Stomach smooth muscle (tissue), 2 donors: Measurements from ENCODE around the gene SLC22A4.

Experiments
- H3K27ac ChIP-seq: one replicate; pipeline ENCODE4 v1.7.0; 2013; ENCODE audit warnings: mild to moderate bottlenecking, low read length, inconsistent platforms
- H3K27me3 ChIP-seq, 2 donors: one replicate each; pipeline ENCODE4 v1.7.0; 2013; ENCODE audit warnings: low read length in 2 of 2; ENCODE audit not compliant: insufficient read depth in 2 of 2, control insufficient read depth in 1 of 2
- H3K36me3 ChIP-seq, 2 donors: one replicate each; pipeline ENCODE4 v1.7.0; 2013; ENCODE audit warnings: low read length in 2 of 2; ENCODE audit not compliant: control insufficient read depth in 2 of 2, insufficient read depth in 2 of 2
- H3K4me1 ChIP-seq: one replicate; pipeline ENCODE4 v1.7.0; 2013; ENCODE audit warnings: low read length; ENCODE audit not compliant: control insufficient read depth, insufficient read depth
- H3K4me3 ChIP-seq, 2 donors: one replicate each; pipeline ENCODE4 v1.7.0; 2013; ENCODE audit warnings: low read length in 2 of 2
- H3K9ac ChIP-seq, 2 donors: one replicate each; pipeline ENCODE4 v1.7.0; 2013; ENCODE audit warnings: low read length in 2 of 2, mild to moderate bottlenecking in 1 of 2
- H3K9me3 ChIP-seq, 2 donors: one replicate each; pipeline ENCODE4 v1.7.0; 2013; ENCODE audit warnings: low read length in 2 of 2; ENCODE audit not compliant: control insufficient read depth in 2 of 2
- donor health status: healthy.
- donor health status: Pancreatic carcinoma.

Gene SLC22A4

GRCh38 chr5:132392411-132392810, 98.2 kb downstream of the SLC22A4 start:
- Histone ChIP-seq H3K4me3 (no peak overlapping the region), H3K4me1 (peaks cover 53% of the 10 kb centered on the region), H3K36me3 (peaks cover 4 to 11% of the 10 kb centered on the region in 2 donors), H3K27ac (no peak overlapping the region), H3K9ac (no peak overlapping the region), H3K27me3 (no peaks in the 10 kb centered on the region), H3K9me3 (no peaks in the 10 kb centered on the region)

- Histone ChIP-seq H3K9me3 (no peaks in the 10 kb centered on the region), H3K27me3 (no peaks in the 10 kb centered on the region), H3K9ac (no peak overlapping the region), H3K36me3 (peaks cover 4 to 11% of the 10 kb centered on the region in 2 donors), H3K4me3 (peak overlapping the region in 1 of 2 donors; percentile 22), H3K4me1 (peaks cover 45% of the 10 kb centered on the region), H3K27ac (peak overlapping the region; percentile 80)
Observed at GRCh38 chr5:132392978-132393825, 99.0 kb downstream of the SLC22A4 start.
